Measurements from ENCODE around the gene SETBP1. TPM values are rescaled to one million over a fixed set of nuclear protein-coding genes. Genes with fewer than 3 reads are reported as not detected.

The SETBP1 gene
- total RNA-seq, 1 donor from 2014 or later: 83.3 TPM

- H3K27ac Mint-ChIP-seq (ENCODE audit: unreplicated experiment): no peak overlapping the region
- H3K36me3 Mint-ChIP-seq (ENCODE audit: unreplicated experiment): no peaks in the 10 kb centered on the region
Measured at GRCh38 chr18:44924785-44925499, 244.3 kb downstream of the SETBP1 start.

GRCh38 chr18:44927127-44927849, 246.6 kb downstream of the SETBP1 start:
- no peak overlapping the region for H3K4me3 Mint-ChIP-seq (ENCODE audit: unreplicated experiment)
- H3K36me3 Mint-ChIP-seq (ENCODE audit: unreplicated experiment): no peaks in the 10 kb centered on the region
- H3K9me3 Mint-ChIP-seq (ENCODE audit: unreplicated experiment): peaks cover 4% of the 10 kb centered on the region
- no peak for TF ChIP-seq CTCF (IDR thresholded peaks at IDR 0.05; ENCODE audit: partially characterized antibody, unreplicated experiment)
- H3K4me1 Mint-ChIP-seq (ENCODE audit: low read depth, unreplicated experiment): peaks cover 3% of the 10 kb centered on the region
- no peak for DNase-seq
- H3K27me3 Mint-ChIP-seq (ENCODE audit: unreplicated experiment): peaks cover 2% of the 10 kb centered on the region
- H3K27ac Mint-ChIP-seq (ENCODE audit: unreplicated experiment): no peak overlapping the region

More at GRCh38 chr18:44924785-44925499, 244.3 kb downstream of the SETBP1 start:
- Mint-ChIP-seq H3K4me3 (ENCODE audit: unreplicated experiment) (no peak overlapping the region), H3K9me3 (ENCODE audit: unreplicated experiment) (peaks cover 2% of the 10 kb centered on the region), H3K4me1 (ENCODE audit: low read depth, unreplicated experiment) (peaks cover 5% of the 10 kb centered on the region), H3K27me3 (ENCODE audit: unreplicated experiment) (no peaks in the 10 kb centered on the region)
- TF ChIP-seq CTCF (IDR thresholded peaks at IDR 0.05; ENCODE audit: partially characterized antibody, unreplicated experiment): no peak
- DNase-seq: no peak

GRCh38 chr18:44934901-44935300, 254.2 kb downstream of the SETBP1 start:
- Mint-ChIP-seq H3K4me3 (ENCODE audit: unreplicated experiment) (no peak overlapping the region), H3K4me1 (ENCODE audit: low read depth, unreplicated experiment) (peaks cover 14% of the 10 kb centered on the region), H3K36me3 (ENCODE audit: unreplicated experiment) (peaks cover 10% of the 10 kb centered on the region), H3K27me3 (ENCODE audit: unreplicated experiment) (peaks cover 4% of the 10 kb centered on the region), H3K27ac (ENCODE audit: unreplicated experiment) (no peak overlapping the region), H3K9me3 (ENCODE audit: unreplicated experiment) (peaks cover 19% of the 10 kb centered on the region)
- no peak for DNase-seq
- no peak for TF ChIP-seq CTCF (IDR thresholded peaks at IDR 0.05; ENCODE audit: partially characterized antibody, unreplicated experiment)

GRCh38 chr18:44935455-44935854, 254.8 kb downstream of the SETBP1 start:
- Mint-ChIP-seq H3K4me3 (ENCODE audit: unreplicated experiment) (no peak overlapping the region), H3K27ac (ENCODE audit: unreplicated experiment) (no peak overlapping the region), H3K4me1 (ENCODE audit: low read depth, unreplicated experiment) (peaks cover 14% of the 10 kb centered on the region), H3K36me3 (ENCODE audit: unreplicated experiment) (peaks cover 10% of the 10 kb centered on the region), H3K27me3 (ENCODE audit: unreplicated experiment) (peaks cover 4% of the 10 kb centered on the region), H3K9me3 (ENCODE audit: unreplicated experiment) (peaks cover 19% of the 10 kb centered on the region)
- DNase-seq: no peak
- no peak for TF ChIP-seq CTCF (IDR thresholded peaks at IDR 0.05; ENCODE audit: partially characterized antibody, unreplicated experiment)

GRCh38 chr18:44936485-44936884, 255.8 kb downstream of the SETBP1 start:
- Mint-ChIP-seq H3K4me3 (ENCODE audit: unreplicated experiment) (no peak overlapping the region), H3K9me3 (ENCODE audit: unreplicated experiment) (peaks cover 17% of the 10 kb centered on the region), H3K27me3 (ENCODE audit: unreplicated experiment) (peaks cover 2% of the 10 kb centered on the region), H3K36me3 (ENCODE audit: unreplicated experiment) (peaks cover 10% of the 10 kb centered on the region), H3K27ac (ENCODE audit: unreplicated experiment) (no peak overlapping the region), H3K4me1 (ENCODE audit: low read depth, unreplicated experiment) (peaks cover 14% of the 10 kb centered on the region)
- DNase-seq: no peak
- TF ChIP-seq CTCF (IDR thresholded peaks at IDR 0.05; ENCODE audit: partially characterized antibody, unreplicated experiment): no peak

All from glutamatergic neuron (in vitro differentiated cells).